Keratinocyte (primary cell): ENCODE results near the gene ARHGAP10. TPM values are rescaled to one million over a fixed set of nuclear protein-coding genes. Genes with fewer than 3 reads are reported as not detected.

Source experiments
- DNase-seq: peaks from one replicate; pipeline ENCODE4 v3.0.0-alpha.2; 2011; ENCODE audit warnings: low read depth, missing footprints, low spot score
- FAIRE-seq: peaks from 2 replicates; lab custom pipeline; 2011; peaks lifted over from hg19 to GRCh38; lab: Jason Lieb, UNC
- H2AFZ ChIP-seq: 2 replicates; pipeline ENCODE4 v1.6.0; 2012; ENCODE audit warnings: low read length, control low read depth, inconsistent platforms; ENCODE audit not compliant: control insufficient read depth
- H3K27ac ChIP-seq: 2 replicates; pipeline ENCODE4 v1.5.1; 2011; ENCODE audit warnings: low read length; ENCODE audit not compliant: control insufficient read depth, insufficient read depth
- H3K27me3 ChIP-seq: 3 replicates; pipeline ENCODE4 v1.6.0; 2011; ENCODE audit warnings: low read length; ENCODE audit not compliant: control insufficient read depth, insufficient read depth; ENCODE audit errors: extremely low read depth
- H3K36me3 ChIP-seq, 2 experiments: 2 replicates in 1 of 2; 3 replicates in 1 of 2; pipeline ENCODE4 v1.5.1; 2011; ENCODE audit warnings: low read length in 2 of 2, mild to moderate bottlenecking in 1 of 2; ENCODE audit not compliant: control insufficient read depth in 2 of 2, insufficient read depth in 2 of 2; ENCODE audit errors: extremely low read depth in 1 of 2
- H3K4me1 ChIP-seq: 3 replicates; pipeline ENCODE4 v1.5.1; 2011; ENCODE audit warnings: low read length; ENCODE audit not compliant: control insufficient read depth, insufficient read depth; ENCODE audit errors: extremely low read depth
- H3K4me2 ChIP-seq: 3 replicates; pipeline ENCODE4 v1.6.0; 2011; ENCODE audit warnings: low read depth, low read length; ENCODE audit not compliant: control insufficient read depth, insufficient read depth; ENCODE audit errors: extremely low read depth
- H3K4me3 ChIP-seq, 3 experiments: fragments of 200-600 bp in 1 of 3; sonication (generic) in 1 of 3; 2 replicates in 2 of 3; 3 replicates in 1 of 3; pipeline ENCODE4 v1.5.1; 2011 to 2016; ENCODE audit warnings: low read length in 3 of 3, mild to moderate bottlenecking in 3 of 3, control low read depth in 2 of 3, inconsistent platforms in 1 of 3, low read depth in 1 of 3, mixed read lengths in 1 of 3, mixed run types in 1 of 3, moderate library complexity in 1 of 3; ENCODE audit not compliant: control insufficient read depth in 2 of 3, insufficient read depth in 2 of 3; ENCODE audit errors: extremely low read depth in 1 of 3
- H3K79me2 ChIP-seq: 2 replicates; pipeline ENCODE4 v1.6.0; 2012; ENCODE audit warnings: low read length; ENCODE audit not compliant: control insufficient read depth, insufficient read depth
- H3K9ac ChIP-seq: 3 replicates; pipeline ENCODE4 v1.6.0; 2011; ENCODE audit warnings: low read length; ENCODE audit not compliant: control insufficient read depth, insufficient read depth; ENCODE audit errors: extremely low read depth
- H3K9me1 ChIP-seq: 3 replicates; pipeline ENCODE4 v1.6.0; 2011; ENCODE audit warnings: low read length; ENCODE audit not compliant: control insufficient read depth, insufficient read depth; ENCODE audit errors: extremely low read depth
- H3K9me3 ChIP-seq: 2 replicates; pipeline ENCODE4 v1.5.1; 2012; ENCODE audit warnings: low read depth, low read length; ENCODE audit not compliant: control insufficient read depth
- H4K20me1 ChIP-seq: 3 replicates; pipeline ENCODE4 v1.6.0; 2011; ENCODE audit warnings: low read length; ENCODE audit not compliant: control insufficient read depth, insufficient read depth; ENCODE audit errors: extremely low read depth
- EZH2 ChIP-seq: IDR thresholded peaks from one replicate; pipeline ENCODE4 v1.6.1; 2012; ENCODE audit warnings: inconsistent platforms, mild to moderate bottlenecking, low read length, moderate library complexity
- dilution Hi-C: fragments of 300-500 bp; cut with MboI; formaldehyde crosslinking; loops from one replicate; pipeline ENCODE4 v1.7.0; 2020; ENCODE audit warnings: low sequenced_read_pairs; ENCODE audit not compliant: extremely low pct_ligation_motif_present
- polyA plus RNA-seq, 5 experiments: library from polyadenylated mRNA; depleted of rRNA in 3 of 5; stranded (reverse) in 3 of 5; stranded (forward) in 1 of 5; unstranded in 1 of 5; fragments of >200 nt; gene quantifications; 1 replicate in 1 of 5; 2 replicates in 3 of 5; 3 replicates in 1 of 5; pipeline versions ENCODE4 v1.2.1 to v1.2.3, GENCODE V29; 2011 to 2012; ENCODE audit warnings: missing spikeins in 2 of 5, low read depth in 1 of 5, low replicate concordance in 1 of 5
- TF ChIP-seq, protein P1 (sequence below), 3 experiments: IDR thresholded peaks in 1 of 3; conservative IDR thresholded peaks in 1 of 3; optimal IDR thresholded peaks in 1 of 3; 2 replicates in 2 of 3; 3 replicates in 1 of 3; pipeline versions ENCODE3 to v1.5.1; 2011; ENCODE audit warnings: low read length in 3 of 3, mild to moderate bottlenecking in 3 of 3, moderate library complexity in 2 of 3, control low read depth in 1 of 3, inconsistent platforms in 1 of 3; ENCODE audit not compliant: insufficient read depth in 2 of 3; ENCODE audit errors: extremely low read depth in 1 of 3

The ARHGAP10 gene
- polyA plus RNA-seq, 1 donor (not counting 4 experiments of a cell fraction or from before 2014, with no cell fraction given) = 18.7 TPM

DNA sequence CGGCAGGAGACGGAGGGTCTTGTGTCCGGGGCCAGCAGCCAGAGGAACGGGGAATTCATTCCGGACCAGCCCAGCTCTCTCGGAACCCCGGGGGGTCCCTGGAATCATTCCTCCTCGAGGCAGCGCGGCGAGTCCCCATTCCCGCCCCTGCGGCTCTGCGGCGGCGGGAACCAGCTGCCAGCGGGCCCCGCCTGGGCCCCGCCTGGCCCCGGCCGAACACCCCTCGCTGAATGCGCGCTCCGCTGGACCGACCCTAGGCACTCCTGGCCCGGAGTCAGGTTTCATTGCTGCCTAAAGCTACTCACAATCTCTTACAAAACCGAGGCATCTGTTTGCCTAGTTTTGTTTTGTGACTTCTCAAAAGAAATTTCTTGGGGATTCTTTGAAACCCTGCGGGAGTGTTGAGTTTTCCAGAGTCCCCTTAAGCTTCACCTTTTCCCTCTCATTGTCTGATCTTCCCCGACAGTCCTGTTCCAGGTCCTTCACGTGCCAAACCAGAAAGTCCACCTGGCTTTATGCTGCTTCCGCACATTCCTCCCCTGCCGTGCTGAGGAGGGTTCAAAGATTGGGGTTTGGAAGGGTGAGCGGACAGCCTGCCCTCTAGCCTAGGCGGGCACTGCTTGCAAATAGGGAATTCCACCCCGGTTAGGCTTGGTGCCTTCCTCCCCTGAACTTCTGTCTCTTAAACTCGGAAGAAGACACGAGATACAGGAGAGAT is 789 bp downstream of the ARHGAP10 start:
- Histone ChIP-seq H2AFZ (peak overlapping the region; percentile 87), H3K36me3 (no peaks in the 10 kb centered on the region), H3K9me3 (no peaks in the 10 kb centered on the region), H3K27ac (peak overlapping the region; percentile 48), H3K4me1 (peaks cover 40% of the 10 kb centered on the region), H3K27me3 (no peaks in the 10 kb centered on the region), H3K9ac (peak overlapping the region; percentile 87), H3K9me1 (no peaks in the 10 kb centered on the region), H3K79me2 (peaks cover 54% of the 10 kb centered on the region), H3K4me3 (peak overlapping the region; percentile 63 to 94 (median 77)), H4K20me1 (no peaks in the 10 kb centered on the region), H3K4me2 (peak overlapping the region; percentile 89)
- dilution Hi-C loops = no loop called here
- DNase-seq (no peak), FAIRE-seq (no peak)
- no peak for TF ChIP-seq EZH2
- TF ChIP-seq, protein P1, sequence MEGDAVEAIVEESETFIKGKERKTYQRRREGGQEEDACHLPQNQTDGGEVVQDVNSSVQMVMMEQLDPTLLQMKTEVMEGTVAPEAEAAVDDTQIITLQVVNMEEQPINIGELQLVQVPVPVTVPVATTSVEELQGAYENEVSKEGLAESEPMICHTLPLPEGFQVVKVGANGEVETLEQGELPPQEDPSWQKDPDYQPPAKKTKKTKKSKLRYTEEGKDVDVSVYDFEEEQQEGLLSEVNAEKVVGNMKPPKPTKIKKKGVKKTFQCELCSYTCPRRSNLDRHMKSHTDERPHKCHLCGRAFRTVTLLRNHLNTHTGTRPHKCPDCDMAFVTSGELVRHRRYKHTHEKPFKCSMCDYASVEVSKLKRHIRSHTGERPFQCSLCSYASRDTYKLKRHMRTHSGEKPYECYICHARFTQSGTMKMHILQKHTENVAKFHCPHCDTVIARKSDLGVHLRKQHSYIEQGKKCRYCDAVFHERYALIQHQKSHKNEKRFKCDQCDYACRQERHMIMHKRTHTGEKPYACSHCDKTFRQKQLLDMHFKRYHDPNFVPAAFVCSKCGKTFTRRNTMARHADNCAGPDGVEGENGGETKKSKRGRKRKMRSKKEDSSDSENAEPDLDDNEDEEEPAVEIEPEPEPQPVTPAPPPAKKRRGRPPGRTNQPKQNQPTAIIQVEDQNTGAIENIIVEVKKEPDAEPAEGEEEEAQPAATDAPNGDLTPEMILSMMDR (optimal IDR thresholded peaks at IDR 0.05 in 1 of 3, IDR thresholded peaks at IDR 0.05 in 1 of 3, conservative IDR thresholded peaks at IDR 0.05 in 1 of 3; ENCODE audit: extremely low read depth in 1 of 3, insufficient read depth in 2 of 3, low read length in 3 of 3) = peak in 1 of 3 experiments; percentile 23

DNA sequence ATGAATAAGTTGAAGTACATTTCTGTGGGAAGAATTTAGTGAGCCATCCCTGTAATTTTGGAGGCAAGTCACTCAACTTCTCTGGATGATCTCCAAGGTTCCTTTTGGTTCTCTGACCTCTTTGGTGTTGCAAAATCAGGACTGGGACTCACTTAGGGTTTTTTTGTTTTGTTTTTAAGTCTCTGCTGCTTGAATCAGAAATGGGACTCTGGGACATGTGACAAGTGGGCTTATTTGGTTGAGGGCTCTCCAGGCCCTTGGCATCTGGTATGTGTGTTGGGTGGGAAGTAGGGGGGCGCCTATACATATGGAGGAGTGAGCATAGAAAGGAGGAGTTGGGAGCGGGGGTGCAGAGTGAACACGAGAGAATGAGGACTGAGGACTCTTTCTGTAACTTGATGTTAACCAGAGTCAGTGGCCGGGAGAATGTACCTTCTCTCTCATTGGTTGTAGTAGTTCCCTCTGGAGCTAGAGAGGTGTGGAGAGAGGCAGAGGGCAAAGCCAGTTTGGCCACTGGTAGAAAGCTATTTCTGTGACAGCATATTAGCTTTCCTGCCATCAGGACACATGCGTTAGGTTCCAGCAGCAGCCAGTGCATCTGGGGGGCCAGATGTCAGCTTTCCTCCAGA is 1.9 kb downstream of the ARHGAP10 start:
- peak overlapping the region; percentile 87 for H3K9ac ChIP-seq
- no peaks in the 10 kb centered on the region for H4K20me1 ChIP-seq
- no peak for DNase-seq
- no peaks in the 10 kb centered on the region for H3K9me3 ChIP-seq
- TF ChIP-seq, protein P1 (optimal IDR thresholded peaks at IDR 0.05 in 1 of 3, IDR thresholded peaks at IDR 0.05 in 1 of 3, conservative IDR thresholded peaks at IDR 0.05 in 1 of 3; ENCODE audit: extremely low read depth in 1 of 3, insufficient read depth in 2 of 3, low read length in 3 of 3) = peak in 1 of 3 experiments; percentile 28
- no peak for TF ChIP-seq EZH2
- H2AFZ ChIP-seq = no peak overlapping the region
- H3K4me1 ChIP-seq = peaks cover 36% of the 10 kb centered on the region
- peak overlapping the region; percentile 48 for H3K27ac ChIP-seq
- no peaks in the 10 kb centered on the region for H3K27me3 ChIP-seq
- H3K9me1 ChIP-seq = no peaks in the 10 kb centered on the region
- dilution Hi-C loops = no loop called here
- H3K36me3 ChIP-seq = no peaks in the 10 kb centered on the region
- no peak for FAIRE-seq
- H3K4me3 ChIP-seq = peak overlapping the region; percentile 63 to 94 (median 77)
- peaks cover 64% of the 10 kb centered on the region for H3K79me2 ChIP-seq
- H3K4me2 ChIP-seq = peak overlapping the region; percentile 89
